ENCODE results near the gene PRKN.

GRCh38 chr6:161408041-161408440 is 1319.5 kb downstream of the PRKN start:
- TF ChIP-seq POLR2A (IDR thresholded peaks at IDR 0.05) (no peak), CTCF (IDR thresholded peaks at IDR 0.05) (no peak)
